ENCODE measurements around the gene NUP50.

Gene NUP50

GRCh38 chr22:45159652-45160462 lies 3.9 kb upstream of the NUP50 start:
- H3K27ac ChIP-seq (replicated peaks): peak overlapping the region; percentile 78
- TF ChIP-seq GABPA (IDR thresholded peaks at IDR 0.05; ENCODE audit: low read depth): no peak
- peak; percentile 22; the same call in 1 of the 2 replicates for TF ChIP-seq SPI1 (IDR thresholded peaks at IDR 0.05; ENCODE audit: borderline replicate concordance, low read depth)
- H3K27me3 ChIP-seq (ENCODE audit: insufficient read depth, poor library complexity, severe bottlenecking): no peaks in the 10 kb centered on the region
- no peak for DNase-seq (ENCODE audit: low read depth in 1 of 2, low spot score in 1 of 2)
- no peak overlapping the region for H3K4me3 ChIP-seq (replicated peaks; ENCODE audit: insufficient read depth, low read length)

- Histone ChIP-seq H3K4me3 (replicated peaks; ENCODE audit: insufficient read depth, low read length) (peak overlapping the region; percentile 88), H3K27ac (replicated peaks) (peak overlapping the region; percentile 92), H3K27me3 (ENCODE audit: insufficient read depth, poor library complexity, severe bottlenecking) (no peaks in the 10 kb centered on the region)
- no peak for DNase-seq (ENCODE audit: low read depth in 1 of 2, low spot score in 1 of 2)
- TF ChIP-seq GABPA (IDR thresholded peaks at IDR 0.05; ENCODE audit: low read depth) (no peak), SPI1 (IDR thresholded peaks at IDR 0.05; ENCODE audit: borderline replicate concordance, low read depth) (no peak), POLR2AphosphoS5 (IDR thresholded peaks at IDR 0.05; ENCODE audit: low read depth) (no peak)
- TF ChIP-seq, protein P1, sequence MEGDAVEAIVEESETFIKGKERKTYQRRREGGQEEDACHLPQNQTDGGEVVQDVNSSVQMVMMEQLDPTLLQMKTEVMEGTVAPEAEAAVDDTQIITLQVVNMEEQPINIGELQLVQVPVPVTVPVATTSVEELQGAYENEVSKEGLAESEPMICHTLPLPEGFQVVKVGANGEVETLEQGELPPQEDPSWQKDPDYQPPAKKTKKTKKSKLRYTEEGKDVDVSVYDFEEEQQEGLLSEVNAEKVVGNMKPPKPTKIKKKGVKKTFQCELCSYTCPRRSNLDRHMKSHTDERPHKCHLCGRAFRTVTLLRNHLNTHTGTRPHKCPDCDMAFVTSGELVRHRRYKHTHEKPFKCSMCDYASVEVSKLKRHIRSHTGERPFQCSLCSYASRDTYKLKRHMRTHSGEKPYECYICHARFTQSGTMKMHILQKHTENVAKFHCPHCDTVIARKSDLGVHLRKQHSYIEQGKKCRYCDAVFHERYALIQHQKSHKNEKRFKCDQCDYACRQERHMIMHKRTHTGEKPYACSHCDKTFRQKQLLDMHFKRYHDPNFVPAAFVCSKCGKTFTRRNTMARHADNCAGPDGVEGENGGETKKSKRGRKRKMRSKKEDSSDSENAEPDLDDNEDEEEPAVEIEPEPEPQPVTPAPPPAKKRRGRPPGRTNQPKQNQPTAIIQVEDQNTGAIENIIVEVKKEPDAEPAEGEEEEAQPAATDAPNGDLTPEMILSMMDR (IDR thresholded peaks at IDR 0.05; ENCODE audit: insufficient read depth, low read length): no peak
- TF ChIP-seq, protein P2, sequence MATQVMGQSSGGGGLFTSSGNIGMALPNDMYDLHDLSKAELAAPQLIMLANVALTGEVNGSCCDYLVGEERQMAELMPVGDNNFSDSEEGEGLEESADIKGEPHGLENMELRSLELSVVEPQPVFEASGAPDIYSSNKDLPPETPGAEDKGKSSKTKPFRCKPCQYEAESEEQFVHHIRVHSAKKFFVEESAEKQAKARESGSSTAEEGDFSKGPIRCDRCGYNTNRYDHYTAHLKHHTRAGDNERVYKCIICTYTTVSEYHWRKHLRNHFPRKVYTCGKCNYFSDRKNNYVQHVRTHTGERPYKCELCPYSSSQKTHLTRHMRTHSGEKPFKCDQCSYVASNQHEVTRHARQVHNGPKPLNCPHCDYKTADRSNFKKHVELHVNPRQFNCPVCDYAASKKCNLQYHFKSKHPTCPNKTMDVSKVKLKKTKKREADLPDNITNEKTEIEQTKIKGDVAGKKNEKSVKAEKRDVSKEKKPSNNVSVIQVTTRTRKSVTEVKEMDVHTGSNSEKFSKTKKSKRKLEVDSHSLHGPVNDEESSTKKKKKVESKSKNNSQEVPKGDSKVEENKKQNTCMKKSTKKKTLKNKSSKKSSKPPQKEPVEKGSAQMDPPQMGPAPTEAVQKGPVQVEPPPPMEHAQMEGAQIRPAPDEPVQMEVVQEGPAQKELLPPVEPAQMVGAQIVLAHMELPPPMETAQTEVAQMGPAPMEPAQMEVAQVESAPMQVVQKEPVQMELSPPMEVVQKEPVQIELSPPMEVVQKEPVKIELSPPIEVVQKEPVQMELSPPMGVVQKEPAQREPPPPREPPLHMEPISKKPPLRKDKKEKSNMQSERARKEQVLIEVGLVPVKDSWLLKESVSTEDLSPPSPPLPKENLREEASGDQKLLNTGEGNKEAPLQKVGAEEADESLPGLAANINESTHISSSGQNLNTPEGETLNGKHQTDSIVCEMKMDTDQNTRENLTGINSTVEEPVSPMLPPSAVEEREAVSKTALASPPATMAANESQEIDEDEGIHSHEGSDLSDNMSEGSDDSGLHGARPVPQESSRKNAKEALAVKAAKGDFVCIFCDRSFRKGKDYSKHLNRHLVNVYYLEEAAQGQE (IDR thresholded peaks at IDR 0.05; ENCODE audit: insufficient replicate concordance, low read depth): no peak
Observed at GRCh38 chr22:45162531-45162930, 1.2 kb upstream of the NUP50 start.

DNA sequence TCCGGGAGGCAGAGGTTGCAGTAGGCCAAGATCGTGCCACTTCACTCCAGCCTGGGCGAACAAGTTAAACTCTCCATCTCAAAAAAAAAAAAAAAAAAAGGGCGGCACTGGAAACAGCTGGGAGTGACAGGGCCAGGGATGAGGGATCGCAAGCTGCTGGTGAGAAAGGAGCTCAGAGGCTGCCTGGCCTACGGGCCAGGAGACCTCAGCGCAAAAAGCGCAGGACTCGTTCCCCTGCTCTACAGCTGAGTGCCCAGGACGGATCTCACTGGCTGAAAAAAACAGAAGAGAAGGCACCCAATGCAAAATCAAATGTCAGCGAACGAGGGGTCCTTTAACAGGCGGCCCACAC lies 650 bp upstream of the NUP50 start:
- peak in 1 of 2 experiments; percentile 38 for DNase-seq (ENCODE audit: low read depth in 1 of 2, low spot score in 1 of 2)
- Histone ChIP-seq H3K27ac (replicated peaks) (peak overlapping the region; percentile 92), H3K4me3 (replicated peaks; ENCODE audit: insufficient read depth, low read length) (peak overlapping the region; percentile 88), H3K27me3 (ENCODE audit: insufficient read depth, poor library complexity, severe bottlenecking) (no peaks in the 10 kb centered on the region)
- TF ChIP-seq, protein P2 (IDR thresholded peaks at IDR 0.05; ENCODE audit: insufficient replicate concordance, low read depth): no peak
- TF ChIP-seq POLR2AphosphoS5 (IDR thresholded peaks at IDR 0.05; ENCODE audit: low read depth) (no peak), SPI1 (IDR thresholded peaks at IDR 0.05; ENCODE audit: borderline replicate concordance, low read depth) (no peak), GABPA (IDR thresholded peaks at IDR 0.05; ENCODE audit: low read depth) (no peak)
- TF ChIP-seq, protein P1 (IDR thresholded peaks at IDR 0.05; ENCODE audit: insufficient read depth, low read length): no peak

GRCh38 chr22:45164270-45165088 lies 754 bp downstream of the NUP50 start:
- TF ChIP-seq, protein P1 (IDR thresholded peaks at IDR 0.05; ENCODE audit: insufficient read depth, low read length): no peak
- no peak for TF ChIP-seq GABPA (IDR thresholded peaks at IDR 0.05; ENCODE audit: low read depth)
- H3K27ac ChIP-seq (replicated peaks): peak overlapping the region; percentile 92

More at GRCh38 chr22:45164270-45165088, 754 bp downstream of the NUP50 start:
- Histone ChIP-seq H3K27me3 (ENCODE audit: insufficient read depth, poor library complexity, severe bottlenecking) (no peaks in the 10 kb centered on the region), H3K4me3 (replicated peaks; ENCODE audit: insufficient read depth, low read length) (peak overlapping the region; percentile 88)
- DNase-seq (ENCODE audit: low read depth in 1 of 2, low spot score in 1 of 2): no peak

Data from HL-60 (cell line).